Glutamatergic neuron (in vitro differentiated cells): ENCODE data around the gene FARP1. TPM values are rescaled to one million over a fixed set of nuclear protein-coding genes. Genes with fewer than 3 reads are reported as not detected.

ENCODE experiments used
- DNase-seq: peaks from one replicate; pipeline ENCODE4 v3.0.0; 2022
- H3K27ac Mint-ChIP-seq: one replicate; pipeline ENCODE4 v1.8.0; 2020; ENCODE audit warnings: mild to moderate bottlenecking, mixed read lengths, inconsistent platforms; ENCODE audit not compliant: unreplicated experiment
- H3K27me3 Mint-ChIP-seq: one replicate; pipeline ENCODE4 v1.8.0; 2020; ENCODE audit warnings: mild to moderate bottlenecking, moderate library complexity, mixed read lengths, inconsistent platforms; ENCODE audit not compliant: unreplicated experiment
- H3K36me3 Mint-ChIP-seq: one replicate; pipeline ENCODE4 v1.8.0; 2020; ENCODE audit warnings: mild to moderate bottlenecking, mixed read lengths, inconsistent platforms; ENCODE audit not compliant: unreplicated experiment
- H3K4me1 Mint-ChIP-seq: one replicate; pipeline ENCODE4 v1.8.0; 2020; ENCODE audit warnings: mild to moderate bottlenecking, low read depth, mixed read lengths, inconsistent platforms; ENCODE audit not compliant: unreplicated experiment
- H3K4me3 Mint-ChIP-seq: one replicate; pipeline ENCODE4 v1.8.0; 2020; ENCODE audit warnings: mild to moderate bottlenecking, mixed read lengths, inconsistent platforms; ENCODE audit not compliant: unreplicated experiment
- H3K9me3 Mint-ChIP-seq: one replicate; pipeline ENCODE4 v1.8.0; 2020; ENCODE audit warnings: mild to moderate bottlenecking, moderate library complexity, mixed read lengths, inconsistent platforms; ENCODE audit not compliant: unreplicated experiment
- total RNA-seq: library from RNA; stranded (reverse); fragmentation: NEBNext Ultra II Directional; extraction: Animal tissue kit (Norgen Biotek cat#: 25700); gene quantifications from one replicate; pipeline ENCODE4 v1.2.1, GENCODE V29; 2021; ENCODE audit not compliant: unreplicated experiment
- TF ChIP-seq, protein P1 (sequence below): fragments of 200-600 bp; sonication (generic); IDR thresholded peaks from one replicate; pipeline ENCODE4 v1.5.0; 2021; ENCODE audit not compliant: partially characterized antibody, unreplicated experiment

FARP1 gene
- total RNA-seq, 1 donor from 2014 or later, result 233 TPM

GRCh38 chr13:98419786-98420553 is 277.1 kb downstream of the FARP1 start:
- H3K4me3 Mint-ChIP-seq, result no peak overlapping the region
- no peak overlapping the region for H3K27ac Mint-ChIP-seq
- H3K9me3 Mint-ChIP-seq, result peaks cover 12% of the 10 kb centered on the region
- peaks cover 1% of the 10 kb centered on the region for H3K4me1 Mint-ChIP-seq
- DNase-seq, result no peak
- H3K27me3 Mint-ChIP-seq, result no peaks in the 10 kb centered on the region
- TF ChIP-seq, protein P1, sequence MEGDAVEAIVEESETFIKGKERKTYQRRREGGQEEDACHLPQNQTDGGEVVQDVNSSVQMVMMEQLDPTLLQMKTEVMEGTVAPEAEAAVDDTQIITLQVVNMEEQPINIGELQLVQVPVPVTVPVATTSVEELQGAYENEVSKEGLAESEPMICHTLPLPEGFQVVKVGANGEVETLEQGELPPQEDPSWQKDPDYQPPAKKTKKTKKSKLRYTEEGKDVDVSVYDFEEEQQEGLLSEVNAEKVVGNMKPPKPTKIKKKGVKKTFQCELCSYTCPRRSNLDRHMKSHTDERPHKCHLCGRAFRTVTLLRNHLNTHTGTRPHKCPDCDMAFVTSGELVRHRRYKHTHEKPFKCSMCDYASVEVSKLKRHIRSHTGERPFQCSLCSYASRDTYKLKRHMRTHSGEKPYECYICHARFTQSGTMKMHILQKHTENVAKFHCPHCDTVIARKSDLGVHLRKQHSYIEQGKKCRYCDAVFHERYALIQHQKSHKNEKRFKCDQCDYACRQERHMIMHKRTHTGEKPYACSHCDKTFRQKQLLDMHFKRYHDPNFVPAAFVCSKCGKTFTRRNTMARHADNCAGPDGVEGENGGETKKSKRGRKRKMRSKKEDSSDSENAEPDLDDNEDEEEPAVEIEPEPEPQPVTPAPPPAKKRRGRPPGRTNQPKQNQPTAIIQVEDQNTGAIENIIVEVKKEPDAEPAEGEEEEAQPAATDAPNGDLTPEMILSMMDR, result no peak
- H3K36me3 Mint-ChIP-seq, result peaks cover 38% of the 10 kb centered on the region

DNA sequence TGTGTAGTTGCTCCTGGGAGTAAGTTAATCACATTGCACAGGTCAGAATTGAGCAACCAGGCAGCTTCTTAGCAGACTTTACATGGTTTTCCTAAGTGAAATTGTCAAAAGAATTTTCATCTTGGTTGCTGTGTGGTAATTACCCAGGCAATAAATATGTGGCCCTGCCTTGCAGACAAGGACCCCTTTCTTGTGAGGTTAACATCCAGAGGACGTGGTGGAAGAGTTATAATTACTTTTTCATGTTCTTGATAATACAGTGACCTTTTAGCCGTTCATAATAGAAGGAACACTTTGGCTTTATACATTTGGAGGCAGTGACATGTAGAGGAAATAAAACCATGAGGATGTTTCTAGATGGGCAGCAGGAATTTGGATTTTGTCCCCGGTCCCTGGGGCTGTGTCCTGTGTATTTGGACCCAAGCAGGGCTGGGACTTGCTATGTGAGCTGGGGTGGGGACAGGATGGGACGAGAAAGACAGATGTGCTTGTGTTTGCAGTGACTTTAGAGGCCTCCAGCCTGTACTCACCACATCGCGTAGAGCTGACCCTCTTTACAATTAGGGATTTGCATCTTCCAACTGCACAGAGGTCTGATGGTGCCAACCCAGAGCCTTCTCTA is 277.8 kb downstream of the FARP1 start:
- no peak overlapping the region for H3K4me3 Mint-ChIP-seq
- TF ChIP-seq, protein P1, result no peak
- no peaks in the 10 kb centered on the region for H3K27me3 Mint-ChIP-seq
- H3K9me3 Mint-ChIP-seq, result peaks cover 12% of the 10 kb centered on the region
- H3K27ac Mint-ChIP-seq, result no peak overlapping the region
- no peak for DNase-seq
- H3K36me3 Mint-ChIP-seq, result peaks cover 38% of the 10 kb centered on the region
- H3K4me1 Mint-ChIP-seq, result no peaks in the 10 kb centered on the region

GRCh38 chr13:98422046-98422445 is 279.2 kb downstream of the FARP1 start:
- no peak overlapping the region for H3K27ac Mint-ChIP-seq
- no peak overlapping the region for H3K4me3 Mint-ChIP-seq
- DNase-seq, result no peak
- H3K4me1 Mint-ChIP-seq, result peaks cover 7% of the 10 kb centered on the region
- TF ChIP-seq, protein P1, result no peak
- H3K27me3 Mint-ChIP-seq, result peaks cover 5% of the 10 kb centered on the region
- H3K36me3 Mint-ChIP-seq, result peaks cover 28% of the 10 kb centered on the region
- H3K9me3 Mint-ChIP-seq, result peaks cover 10% of the 10 kb centered on the region

- no peak for DNase-seq
- Mint-ChIP-seq H3K4me1 (peaks cover 10% of the 10 kb centered on the region), H3K4me3 (no peak overlapping the region), H3K36me3 (peaks cover 25% of the 10 kb centered on the region), H3K27me3 (peaks cover 5% of the 10 kb centered on the region), H3K9me3 (peaks cover 9% of the 10 kb centered on the region), H3K27ac (no peak overlapping the region)
- TF ChIP-seq, protein P1, result no peak
Observed at GRCh38 chr13:98423417-98423816, 280.5 kb downstream of the FARP1 start.

- DNase-seq, result no peak
- TF ChIP-seq, protein P1, result no peak
- Mint-ChIP-seq H3K4me3 (no peak overlapping the region), H3K27ac (no peak overlapping the region), H3K9me3 (peaks cover 4% of the 10 kb centered on the region), H3K36me3 (peaks cover 17% of the 10 kb centered on the region), H3K27me3 (peaks cover 8% of the 10 kb centered on the region), H3K4me1 (peaks cover 10% of the 10 kb centered on the region)
Observed at GRCh38 chr13:98427331-98427995, 284.6 kb downstream of the FARP1 start.
